ENCODE data around the gene FBXW9. TPM values are rescaled to one million over a fixed set of nuclear protein-coding genes. Genes with fewer than 3 reads are reported as not detected.
"Not testable (repeated sequence)": the region's sequence is repeated elsewhere in the genome, so short reads cannot be mapped to it uniquely, and the experiment has no call there.

FBXW9 gene
- total and polyA plus RNA-seq, 3 experiments from 2014 or later, result 5.9 to 8.1 (median 7.9) TPM

GRCh38 chr19:12687496-12688196 is 8.8 kb downstream of the FBXW9 start, which contains the start of gene GNG14:
Gene GNG14 (plus strand): TSS chr19:12687998. CDS start chr19:12688049, 51 bp downstream.
- Mint-ChIP-seq H3K27ac (peak within 1 kb of the TSS in 1 of 8 donors; percentile 65), H3K4me1 (peaks cover 0 to 4% (median 0%) of the 10 kb centered on the region in 3 donors), H3K27me3 (no peaks in the 10 kb centered on the region), H3K9me3 (no peaks in the 10 kb centered on the region), H3K4me3 (no peak within 1 kb of the TSS), H3K36me3 (peaks cover 0 to 1% (median 0%) of the 10 kb centered on the region in 3 donors)
- Histone ChIP-seq H3K4me3 (ENCODE audit: low read length) (no peak within 1 kb of the TSS), H3K4me1 (ENCODE audit: insufficient read depth, low read length) (no peaks in the 10 kb centered on the region), H3K36me3 (ENCODE audit: insufficient read depth, low read length) (no peaks in the 10 kb centered on the region), H3K9me3 (ENCODE audit: low read length) (no peaks in the 10 kb centered on the region), H3K27me3 (ENCODE audit: insufficient read depth, low read length, poor library complexity, severe bottlenecking) (no peaks in the 10 kb centered on the region), H3K27ac (ENCODE audit: low read depth, low read length) (no peak within 1 kb of the TSS)
- ChIA-PET POLR2A (interaction anchor here (0.5 to 0.6 kb wide), 2 partner anchors 47 to 145 kb away, joined by 3 read pairs; partner anchors contain the start of gene TRIR), CTCF (no interaction called here)
- no peak for DNase-seq

GRCh38 chr19:12685831-12686230 is 10.6 kb downstream of the FBXW9 start:
- peak overlapping the region in 2 of 7 donors; percentile 55 to 60 for H3K4me3 Mint-ChIP-seq
- POLR2A ChIA-PET, result no interaction called here

GRCh38 chr19:12681074-12681987 is 15.1 kb downstream of the FBXW9 start, which contains the start of gene DHPS:
Gene DHPS (minus strand): TSS chr19:12681880. CDS start chr19:12681766, 114 bp downstream.
- Mint-ChIP-seq H3K4me3 (peak within 1 kb of the TSS; percentile 91 to 98 (median 95)), H3K27ac (peak within 1 kb of the TSS; percentile 93 to 97 (median 96)), H3K27me3 (peaks cover 0 to 4% of the 10 kb centered on the region in 2 donors), H3K9me3 (no peaks in the 10 kb centered on the region), H3K4me1 (peaks cover 16 to 34% (median 26%) of the 10 kb centered on the region in 3 donors), H3K36me3 (peaks cover 5 to 43% (median 15%) of the 10 kb centered on the region in 3 donors)
- no peaks in the 10 kb centered on the region for H3K27me3 ChIP-seq (ENCODE audit: insufficient read depth, low read length, poor library complexity, severe bottlenecking)
- H3K36me3 ChIP-seq (ENCODE audit: insufficient read depth, low read length), result peaks cover 33% of the 10 kb centered on the region
- no peaks in the 10 kb centered on the region for H3K9me3 ChIP-seq (ENCODE audit: low read length)
- H3K27ac ChIP-seq (ENCODE audit: low read depth, low read length), result peak within 1 kb of the TSS; percentile 84
- DNase-seq, result peak; percentile 84 to 96 (median 91)
- CTCF ChIA-PET, result interaction anchor here (0.7 to 5.3 kb wide), 8 partner anchors 8 to 76 kb away, joined by 3 to 32 read pairs (median 4); partner anchors contain the start of genes FBXW9, MAN2B1 and WDR83
- H3K4me1 ChIP-seq (ENCODE audit: insufficient read depth, low read length), result peaks cover 14% of the 10 kb centered on the region
- POLR2A ChIA-PET, result interaction anchor here (0.5 to 1.8 kb wide), 14 partner anchors 10 to 1085 kb away, joined by 3 to 13 read pairs (median 4); partner anchors contain the start of genes FBXW9, TRIR, ZNF490 and ZNF791
- H3K4me3 ChIP-seq (ENCODE audit: low read length), result peak within 1 kb of the TSS; percentile 87

More at GRCh38 chr19:12685831-12686230, 10.6 kb downstream of the FBXW9 start:
- H3K27ac Mint-ChIP-seq, result peak overlapping the region in 1 of 8 donors; percentile 65
- H3K27ac ChIP-seq (ENCODE audit: low read depth, low read length), result no peak overlapping the region
- H3K9me3 Mint-ChIP-seq, result no peaks in the 10 kb centered on the region
- H3K27me3 Mint-ChIP-seq, result peaks cover 0 to 4% of the 10 kb centered on the region in 2 donors
- no peak for DNase-seq
- no peaks in the 10 kb centered on the region for H3K9me3 ChIP-seq (ENCODE audit: low read length)
- H3K4me3 ChIP-seq (ENCODE audit: low read length), result no peak overlapping the region
- peaks cover 5 to 10% (median 5%) of the 10 kb centered on the region in 3 donors for H3K36me3 Mint-ChIP-seq
- H3K4me1 Mint-ChIP-seq, result peaks cover 8 to 11% (median 10%) of the 10 kb centered on the region in 3 donors
- H3K27me3 ChIP-seq (ENCODE audit: insufficient read depth, low read length, poor library complexity, severe bottlenecking), result no peaks in the 10 kb centered on the region
- CTCF ChIA-PET, result interaction anchor here (0.8 to 1.5 kb wide), 6 partner anchors 9 to 75 kb away, joined by 3 to 6 read pairs (median 4); partner anchors contain the start of gene FBXW9
- no peaks in the 10 kb centered on the region for H3K36me3 ChIP-seq (ENCODE audit: insufficient read depth, low read length)
- H3K4me1 ChIP-seq (ENCODE audit: insufficient read depth, low read length), result no peaks in the 10 kb centered on the region

GRCh38 chr19:12680034-12680433 is 16.4 kb downstream of the FBXW9 start:
- Histone ChIP-seq H3K4me1 (ENCODE audit: insufficient read depth, low read length) (peaks cover 16% of the 10 kb centered on the region), H3K36me3 (ENCODE audit: insufficient read depth, low read length) (peaks cover 46% of the 10 kb centered on the region), H3K4me3 (ENCODE audit: low read length) (no peak overlapping the region), H3K27me3 (ENCODE audit: insufficient read depth, low read length, poor library complexity, severe bottlenecking) (no peaks in the 10 kb centered on the region), H3K9me3 (ENCODE audit: low read length) (no peaks in the 10 kb centered on the region), H3K27ac (ENCODE audit: low read depth, low read length) (no peak overlapping the region)
- DNase-seq, result no peak
- H3K9me3 Mint-ChIP-seq, result no peaks in the 10 kb centered on the region
- peaks cover 18 to 37% (median 26%) of the 10 kb centered on the region in 3 donors for H3K4me1 Mint-ChIP-seq
- H3K4me3 Mint-ChIP-seq, result peak overlapping the region; percentile 34 to 73 (median 63)
- ChIA-PET CTCF (interaction anchor here (0.5 to 5.3 kb wide), 7 partner anchors 8 to 116 kb away, joined by 3 to 32 read pairs (median 3); partner anchors contain the start of genes FBXW9, MAN2B1 and WDR83), POLR2A (interaction anchor here (1.1 kb wide), 1 partner anchor 13 kb away, joined by 3 read pairs; the partner anchor contains the start of genes MAN2B1 and WDR83)
- peaks cover 5 to 56% (median 17%) of the 10 kb centered on the region in 3 donors for H3K36me3 Mint-ChIP-seq
- peaks cover 0 to 4% of the 10 kb centered on the region in 2 donors for H3K27me3 Mint-ChIP-seq
- H3K27ac Mint-ChIP-seq, result peak overlapping the region in 4 of 8 donors; percentile 17 to 50 (median 42)

- H3K27ac Mint-ChIP-seq; H3K4me3 ChIP-seq (ENCODE audit: low read length); H3K9me3 ChIP-seq (ENCODE audit: low read length); H3K4me3 Mint-ChIP-seq; H3K27me3 ChIP-seq (ENCODE audit: insufficient read depth, low read length, poor library complexity, severe bottlenecking); H3K27me3 Mint-ChIP-seq; H3K27ac ChIP-seq (ENCODE audit: low read depth, low read length); DNase-seq; H3K9me3 Mint-ChIP-seq; POLR2A ChIA-PET: not testable (repeated sequence)
- peaks cover 18 to 39% (median 25%) of the 10 kb centered on the region in 3 donors for H3K4me1 Mint-ChIP-seq
- Histone ChIP-seq H3K4me1 (ENCODE audit: insufficient read depth, low read length) (peaks cover 16% of the 10 kb centered on the region), H3K36me3 (ENCODE audit: insufficient read depth, low read length) (peaks cover 55% of the 10 kb centered on the region)
- CTCF ChIA-PET, result interaction anchor here (0.8 to 5.3 kb wide), 10 partner anchors 8 to 170 kb away, joined by 3 to 32 read pairs (median 6); partner anchors contain the start of genes MAN2B1 and WDR83
- peaks cover 5 to 73% (median 20%) of the 10 kb centered on the region in 3 donors for H3K36me3 Mint-ChIP-seq
Measured at GRCh38 chr19:12678039-12678438, 18.4 kb downstream of the FBXW9 start.

GRCh38 chr19:12676928-12677327 is 19.5 kb downstream of the FBXW9 start:
- no peaks in the 10 kb centered on the region for H3K9me3 Mint-ChIP-seq
- peak overlapping the region in 6 of 8 donors; percentile 43 to 89 (median 66) for H3K27ac Mint-ChIP-seq
- no peak overlapping the region for H3K4me3 Mint-ChIP-seq
- Histone ChIP-seq H3K27ac (ENCODE audit: low read depth, low read length) (no peak overlapping the region), H3K4me3 (ENCODE audit: low read length) (no peak overlapping the region), H3K4me1 (ENCODE audit: insufficient read depth, low read length) (peaks cover 17% of the 10 kb centered on the region), H3K36me3 (ENCODE audit: insufficient read depth, low read length) (peaks cover 55% of the 10 kb centered on the region), H3K27me3 (ENCODE audit: insufficient read depth, low read length, poor library complexity, severe bottlenecking) (no peaks in the 10 kb centered on the region), H3K9me3 (ENCODE audit: low read length) (no peaks in the 10 kb centered on the region)
- no peak for DNase-seq
- H3K36me3 Mint-ChIP-seq, result peaks cover 8 to 81% (median 22%) of the 10 kb centered on the region in 3 donors
- POLR2A ChIA-PET, result no interaction called here
- H3K4me1 Mint-ChIP-seq, result peaks cover 21 to 43% (median 29%) of the 10 kb centered on the region in 3 donors
- CTCF ChIA-PET, result interaction anchor here (0.7 to 5.3 kb wide), 18 partner anchors 9 to 214 kb away, joined by 3 to 32 read pairs (median 4); partner anchors contain the start of genes GCDH, MAN2B1 and WDR83
- peaks cover 0 to 4% of the 10 kb centered on the region in 2 donors for H3K27me3 Mint-ChIP-seq

- CTCF ChIA-PET, result interaction anchor here (0.7 to 5.3 kb wide), 19 partner anchors 10 to 214 kb away, joined by 3 to 32 read pairs (median 3); partner anchors contain the start of genes GCDH, MAN2B1 and WDR83
- H3K27me3 ChIP-seq (ENCODE audit: insufficient read depth, low read length, poor library complexity, severe bottlenecking), result no peaks in the 10 kb centered on the region
- H3K36me3 Mint-ChIP-seq, result peaks cover 9 to 79% (median 22%) of the 10 kb centered on the region in 3 donors
- H3K27me3 Mint-ChIP-seq, result peaks cover 0 to 2% of the 10 kb centered on the region in 2 donors
- no peaks in the 10 kb centered on the region for H3K9me3 ChIP-seq (ENCODE audit: low read length)
- no peak overlapping the region for H3K4me3 ChIP-seq (ENCODE audit: low read length)
- peak overlapping the region in 7 of 8 donors; percentile 43 to 89 (median 64) for H3K27ac Mint-ChIP-seq
- H3K4me1 ChIP-seq (ENCODE audit: insufficient read depth, low read length), result peaks cover 19% of the 10 kb centered on the region
- H3K27ac ChIP-seq (ENCODE audit: low read depth, low read length), result no peak overlapping the region
- DNase-seq, result peak; percentile 62 to 87 (median 73)
- H3K36me3 ChIP-seq (ENCODE audit: insufficient read depth, low read length), result peaks cover 55% of the 10 kb centered on the region
- POLR2A ChIA-PET, result no interaction called here
- no peaks in the 10 kb centered on the region for H3K9me3 Mint-ChIP-seq
- H3K4me1 Mint-ChIP-seq, result peaks cover 21 to 40% (median 30%) of the 10 kb centered on the region in 3 donors
- peak overlapping the region in 3 of 7 donors; percentile 16 to 90 (median 59) for H3K4me3 Mint-ChIP-seq
Measured at GRCh38 chr19:12676384-12676792, 20.0 kb downstream of the FBXW9 start.

Data from CD8-positive, alpha-beta memory T cell (primary cell).